Stomach smooth muscle (tissue), 2 donors: ENCODE data around the gene RARA.

Experiments
- H3K27ac ChIP-seq: one replicate; pipeline ENCODE4 v1.7.0; 2013; ENCODE audit warnings: mild to moderate bottlenecking, low read length, inconsistent platforms
- H3K27me3 ChIP-seq, 2 donors: one replicate each; pipeline ENCODE4 v1.7.0; 2013; ENCODE audit warnings: low read length in 2 of 2; ENCODE audit not compliant: insufficient read depth in 2 of 2, control insufficient read depth in 1 of 2
- H3K36me3 ChIP-seq, 2 donors: one replicate each; pipeline ENCODE4 v1.7.0; 2013; ENCODE audit warnings: low read length in 2 of 2; ENCODE audit not compliant: control insufficient read depth in 2 of 2, insufficient read depth in 2 of 2
- H3K4me1 ChIP-seq: one replicate; pipeline ENCODE4 v1.7.0; 2013; ENCODE audit warnings: low read length; ENCODE audit not compliant: control insufficient read depth, insufficient read depth
- H3K4me3 ChIP-seq, 2 donors: one replicate each; pipeline ENCODE4 v1.7.0; 2013; ENCODE audit warnings: low read length in 2 of 2
- H3K9ac ChIP-seq, 2 donors: one replicate each; pipeline ENCODE4 v1.7.0; 2013; ENCODE audit warnings: low read length in 2 of 2, mild to moderate bottlenecking in 1 of 2
- H3K9me3 ChIP-seq, 2 donors: one replicate each; pipeline ENCODE4 v1.7.0; 2013; ENCODE audit warnings: low read length in 2 of 2; ENCODE audit not compliant: control insufficient read depth in 2 of 2
- donor health status: healthy.
- donor health status: Pancreatic carcinoma.

RARA gene

GRCh38 chr17:40402668-40403067 lies 93.7 kb downstream of the RARA start:
- Histone ChIP-seq H3K4me3 (no peak overlapping the region), H3K36me3 (no peaks in the 10 kb centered on the region), H3K4me1 (no peaks in the 10 kb centered on the region), H3K27me3 (no peaks in the 10 kb centered on the region), H3K9ac (no peak overlapping the region), H3K9me3 (no peaks in the 10 kb centered on the region), H3K27ac (no peak overlapping the region)

DNA sequence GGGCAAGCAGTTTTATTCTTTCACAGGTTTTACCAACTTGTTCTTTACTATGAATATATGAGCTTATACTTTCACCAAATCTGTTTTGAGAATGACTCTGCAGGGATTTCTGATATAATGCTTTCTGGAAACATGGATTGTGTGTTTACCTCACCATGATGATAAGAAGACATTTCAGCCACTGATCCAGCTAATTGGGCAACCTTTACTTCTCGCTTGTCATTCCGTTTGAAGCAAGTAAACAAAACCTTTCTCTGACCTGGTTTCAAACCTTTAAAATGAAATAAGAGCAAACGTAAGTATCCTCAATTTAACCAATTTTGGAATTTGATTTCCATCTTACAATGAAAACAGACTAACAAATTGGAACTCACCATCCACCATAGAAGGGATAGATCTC lies 95.0 kb downstream of the RARA start:
- Histone ChIP-seq H3K9me3 (no peaks in the 10 kb centered on the region), H3K9ac (no peak overlapping the region), H3K27me3 (no peaks in the 10 kb centered on the region), H3K4me1 (no peaks in the 10 kb centered on the region), H3K27ac (no peak overlapping the region), H3K4me3 (no peak overlapping the region), H3K36me3 (no peaks in the 10 kb centered on the region)
